ENCODE results near the gene CD99.
"Not testable (repeated sequence)": the region's sequence is repeated elsewhere in the genome, so short reads cannot be mapped to it uniquely, and the experiment has no call there.

DNA sequence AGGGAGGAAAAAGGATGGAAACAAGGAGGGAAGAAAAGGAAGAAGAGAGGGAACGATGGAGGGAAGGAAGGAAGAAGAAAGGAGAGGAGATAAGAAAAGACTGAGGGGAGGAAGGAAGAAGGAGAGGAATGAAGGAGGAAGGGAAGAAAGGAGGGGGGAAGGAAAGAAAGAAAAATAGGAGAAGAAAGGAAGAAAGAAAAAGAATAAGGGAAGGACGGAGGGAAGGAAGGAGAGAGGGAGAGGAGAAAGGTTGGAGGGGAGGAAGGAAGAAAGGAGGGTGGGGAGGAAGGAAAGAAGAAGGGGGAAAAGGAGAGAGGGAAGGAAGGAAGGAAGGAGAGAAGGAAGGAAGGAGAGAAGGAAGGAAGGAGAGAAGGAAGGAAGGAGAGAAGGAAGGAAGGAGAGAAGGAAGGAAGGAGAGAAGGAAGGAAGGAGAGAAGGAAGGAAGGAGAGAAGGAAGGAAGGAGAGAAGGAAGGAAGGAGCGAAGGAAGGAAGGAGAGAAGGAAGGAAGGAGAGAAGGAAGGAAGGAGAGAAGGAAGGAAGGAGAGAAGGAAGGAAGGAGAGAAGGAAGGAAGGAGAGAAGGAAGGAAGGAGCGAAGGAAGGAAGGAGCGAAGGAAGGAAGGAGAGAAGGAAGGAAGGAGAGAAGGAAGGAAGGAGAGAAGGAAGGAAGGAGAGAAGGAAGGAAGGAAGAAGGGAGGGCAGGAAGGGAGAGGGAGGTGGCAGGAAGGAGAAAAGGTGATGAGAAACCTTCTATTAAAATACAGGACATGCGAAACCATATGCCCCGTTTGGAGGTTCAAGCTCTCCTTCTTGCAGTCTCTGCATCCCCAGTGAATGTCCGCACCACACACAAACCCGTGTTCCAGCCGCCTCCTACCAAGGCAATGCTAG, 82.3 kb downstream of the CD99 start:
- not testable (repeated sequence) for TF ChIP-seq POLR2A (IDR thresholded peaks at IDR 0.05)
- TF ChIP-seq, protein P1, sequence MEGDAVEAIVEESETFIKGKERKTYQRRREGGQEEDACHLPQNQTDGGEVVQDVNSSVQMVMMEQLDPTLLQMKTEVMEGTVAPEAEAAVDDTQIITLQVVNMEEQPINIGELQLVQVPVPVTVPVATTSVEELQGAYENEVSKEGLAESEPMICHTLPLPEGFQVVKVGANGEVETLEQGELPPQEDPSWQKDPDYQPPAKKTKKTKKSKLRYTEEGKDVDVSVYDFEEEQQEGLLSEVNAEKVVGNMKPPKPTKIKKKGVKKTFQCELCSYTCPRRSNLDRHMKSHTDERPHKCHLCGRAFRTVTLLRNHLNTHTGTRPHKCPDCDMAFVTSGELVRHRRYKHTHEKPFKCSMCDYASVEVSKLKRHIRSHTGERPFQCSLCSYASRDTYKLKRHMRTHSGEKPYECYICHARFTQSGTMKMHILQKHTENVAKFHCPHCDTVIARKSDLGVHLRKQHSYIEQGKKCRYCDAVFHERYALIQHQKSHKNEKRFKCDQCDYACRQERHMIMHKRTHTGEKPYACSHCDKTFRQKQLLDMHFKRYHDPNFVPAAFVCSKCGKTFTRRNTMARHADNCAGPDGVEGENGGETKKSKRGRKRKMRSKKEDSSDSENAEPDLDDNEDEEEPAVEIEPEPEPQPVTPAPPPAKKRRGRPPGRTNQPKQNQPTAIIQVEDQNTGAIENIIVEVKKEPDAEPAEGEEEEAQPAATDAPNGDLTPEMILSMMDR (IDR thresholded peaks at IDR 0.05) = not testable (repeated sequence)

Measured in vagina (tissue), 2 donors.